HG02870 (cell line): Measurements from ENCODE around the gene ASCL3.
A peak's percentile ranks its signal among the peaks of the same experiment; 100 is the strongest.
"Not testable (repeated sequence)": the region's sequence is repeated elsewhere in the genome, so short reads cannot be mapped to it uniquely, and the experiment has no call there.

Source experiments
- ATAC-seq: cut with Tn5 transposase; IDR thresholded peaks from one replicate; pipeline ENCODE4 v1.9.1; 2021; ENCODE audit warnings: mild to moderate bottlenecking, moderate library complexity; ENCODE audit not compliant: unreplicated experiment

The ASCL3 gene

DNA sequence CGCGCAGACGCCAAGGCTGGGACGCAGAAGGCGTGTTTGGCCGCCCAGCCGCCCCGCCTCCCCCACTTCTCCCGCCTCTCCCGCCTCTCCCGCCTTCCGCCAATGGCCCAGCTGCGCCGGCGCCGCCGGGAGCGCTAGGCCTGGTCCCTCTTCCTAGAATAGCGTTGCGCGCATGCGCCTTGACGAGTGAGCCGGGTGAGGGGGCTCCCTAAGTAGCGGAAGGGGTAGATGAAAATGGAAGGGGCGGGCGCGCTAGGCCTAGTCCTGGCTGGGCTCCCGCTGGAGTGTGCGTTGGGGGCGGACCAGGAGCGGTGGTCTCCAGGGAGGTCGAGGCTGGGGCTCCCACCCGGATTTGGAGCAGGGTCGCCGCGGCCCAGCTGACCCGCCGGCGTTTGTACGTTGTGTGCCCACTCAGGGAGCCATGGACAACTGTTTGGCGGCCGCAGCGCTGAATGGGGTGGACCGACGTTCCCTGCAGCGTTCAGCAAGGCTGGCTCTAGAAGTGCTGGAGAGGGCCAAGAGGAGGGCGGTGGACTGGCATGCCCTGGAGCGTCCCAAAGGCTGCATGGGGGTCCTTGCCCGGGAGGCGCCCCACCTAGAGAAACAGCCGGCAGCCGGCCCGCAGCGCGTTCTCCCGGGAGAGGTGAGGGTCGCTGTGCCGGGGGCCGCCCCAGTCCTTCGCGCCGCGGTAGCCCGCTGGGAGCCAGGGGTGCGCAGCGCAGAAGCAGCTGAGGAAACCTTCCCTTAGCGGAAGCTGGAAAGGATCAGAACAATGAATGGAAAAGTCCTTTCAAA is 31.6 kb downstream of the ASCL3 start, which contains the start of gene AKIP1:
Gene AKIP1 (plus strand): TSS at position 161 of the 795 bp plus-strand sequence. CDS start 261 bp downstream, at position 422.
- ATAC-seq, result peak; percentile 72

DNA sequence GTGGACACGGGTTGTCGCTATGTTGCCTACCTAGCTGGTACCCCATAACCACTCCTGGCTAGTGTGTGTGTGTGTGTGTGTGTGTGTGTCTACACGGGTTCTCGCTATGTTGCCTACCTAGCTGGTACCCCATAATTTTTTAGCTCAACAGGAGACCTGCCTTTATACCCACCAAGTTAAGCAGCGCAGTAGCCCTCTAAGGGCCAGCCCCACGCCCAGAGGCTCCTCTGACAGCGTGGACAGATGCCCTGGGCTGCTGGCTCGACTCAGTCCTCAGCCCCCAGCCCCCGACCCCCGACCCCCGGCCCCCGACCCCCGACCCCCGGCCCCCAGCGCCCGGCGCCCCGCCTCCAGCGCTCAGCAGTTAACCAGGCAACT is 32.2 kb downstream of the ASCL3 start:
- ATAC-seq, result peak; percentile 7

DNA sequence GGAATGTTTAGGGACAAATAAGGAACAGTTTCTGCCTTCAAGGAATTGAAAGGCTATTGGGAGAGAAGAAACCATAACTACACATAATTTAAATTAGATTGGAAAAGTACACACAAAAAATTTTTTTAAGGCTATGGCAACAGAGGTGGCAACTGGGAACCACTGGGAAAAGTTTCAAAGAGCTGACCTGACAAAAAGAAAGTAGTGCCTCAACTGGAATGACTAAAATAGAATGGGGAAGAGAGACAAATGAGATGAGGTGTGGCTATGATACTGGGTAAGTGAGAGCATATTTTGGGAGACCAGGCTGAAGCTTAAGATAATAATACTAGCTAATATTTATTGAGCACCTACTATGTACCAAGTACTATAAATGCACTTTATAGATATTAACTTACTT is 34.7 kb downstream of the ASCL3 start:
- no peak for ATAC-seq

DNA sequence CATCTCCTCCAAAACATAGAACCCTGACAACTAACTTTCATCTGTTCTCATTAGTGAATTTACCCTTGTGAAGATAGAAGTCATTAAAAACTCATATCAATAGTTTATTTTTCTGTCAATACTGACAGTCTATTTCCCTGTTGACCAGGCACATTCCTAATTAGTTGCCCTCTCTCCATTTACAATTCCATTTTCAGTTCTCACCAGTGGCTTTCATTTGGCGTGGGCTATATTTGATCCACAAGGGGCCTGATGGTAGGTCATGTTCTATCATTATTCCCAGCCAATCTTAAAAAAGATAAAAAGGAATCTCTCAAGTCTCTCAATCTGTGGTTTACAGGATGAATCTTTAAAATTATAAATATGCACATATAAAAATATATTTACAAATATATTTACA is 35.7 kb downstream of the ASCL3 start:
- no peak for ATAC-seq

DNA sequence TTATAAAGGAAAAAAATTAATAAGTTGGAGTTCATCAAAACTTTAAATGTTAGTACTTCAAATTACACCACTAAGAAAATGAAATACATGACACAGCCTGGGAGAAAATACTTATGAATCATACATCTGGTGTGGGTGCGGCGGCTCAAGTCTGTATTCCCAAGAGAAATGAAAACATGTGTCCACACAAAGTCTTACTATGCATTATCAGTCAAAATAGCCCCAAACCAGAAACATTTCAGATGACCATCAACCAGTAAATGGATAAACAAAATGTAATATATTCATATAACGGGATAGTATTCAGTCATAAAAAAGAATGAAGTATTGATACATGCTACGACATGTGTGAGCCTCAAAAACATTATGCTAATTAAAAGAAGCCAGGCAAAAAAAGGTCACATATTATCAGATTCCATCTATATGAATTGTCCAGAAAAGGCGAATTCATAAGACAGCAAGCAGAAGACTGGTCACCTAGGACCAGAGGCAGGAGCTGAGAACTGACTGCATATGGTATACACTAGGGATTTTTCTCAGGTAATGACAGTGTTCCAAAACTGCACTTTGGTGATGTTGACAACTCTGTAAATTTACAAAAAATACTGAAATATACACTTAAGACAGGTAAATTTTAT is 37.2 kb downstream of the ASCL3 start:
- ATAC-seq, result no peak

DNA sequence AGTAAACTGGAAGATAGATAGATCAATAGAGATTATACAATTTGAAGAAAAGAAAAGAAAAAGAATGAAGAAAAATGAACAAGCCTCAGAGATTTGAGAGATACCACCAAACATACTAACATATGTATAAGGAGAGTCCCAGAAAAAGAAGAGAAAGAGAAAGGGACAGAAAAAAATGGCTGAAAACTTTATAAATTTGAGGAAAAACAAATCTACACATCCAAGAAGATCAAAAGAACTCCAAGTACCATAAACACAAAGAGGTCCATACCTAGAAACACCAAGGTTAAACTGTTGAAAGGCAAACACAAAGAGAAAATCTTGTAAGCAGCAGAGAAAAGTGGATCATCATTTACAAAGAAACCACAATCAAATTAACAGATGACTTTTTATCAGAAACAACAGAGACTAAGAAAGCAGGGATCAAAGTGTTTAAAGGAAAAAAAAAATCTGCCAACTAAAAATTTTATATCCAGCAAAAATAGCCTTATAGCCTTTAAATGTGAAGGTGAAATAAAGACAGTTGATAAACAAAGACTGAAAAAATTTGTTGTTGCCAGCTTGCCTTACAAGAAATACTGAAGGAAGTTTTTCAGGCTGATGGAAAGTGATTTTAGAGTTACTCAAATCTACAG is 43.6 kb downstream of the ASCL3 start:
- ATAC-seq, result no peak

DNA sequence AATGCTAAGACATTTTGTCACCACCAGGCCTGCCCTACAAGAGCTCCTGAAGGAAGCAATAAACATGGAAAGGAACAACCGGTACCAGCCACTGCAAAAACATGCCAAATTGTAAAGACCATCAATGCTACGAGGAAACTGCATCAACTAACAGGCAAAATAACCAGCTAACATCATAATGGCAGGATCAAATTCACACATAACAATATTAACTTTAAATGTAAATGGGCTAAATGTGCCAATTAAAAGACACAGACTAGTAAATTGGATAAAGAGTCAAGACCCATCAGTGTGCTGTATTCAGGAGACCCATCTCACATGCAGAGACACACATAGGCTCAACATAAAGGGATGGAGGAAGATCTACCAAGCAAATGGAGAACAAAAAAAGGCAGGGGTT is 51.6 kb downstream of the ASCL3 start:
- not testable (repeated sequence) for ATAC-seq
